Measurements from ENCODE around the gene KRT74.

DNA sequence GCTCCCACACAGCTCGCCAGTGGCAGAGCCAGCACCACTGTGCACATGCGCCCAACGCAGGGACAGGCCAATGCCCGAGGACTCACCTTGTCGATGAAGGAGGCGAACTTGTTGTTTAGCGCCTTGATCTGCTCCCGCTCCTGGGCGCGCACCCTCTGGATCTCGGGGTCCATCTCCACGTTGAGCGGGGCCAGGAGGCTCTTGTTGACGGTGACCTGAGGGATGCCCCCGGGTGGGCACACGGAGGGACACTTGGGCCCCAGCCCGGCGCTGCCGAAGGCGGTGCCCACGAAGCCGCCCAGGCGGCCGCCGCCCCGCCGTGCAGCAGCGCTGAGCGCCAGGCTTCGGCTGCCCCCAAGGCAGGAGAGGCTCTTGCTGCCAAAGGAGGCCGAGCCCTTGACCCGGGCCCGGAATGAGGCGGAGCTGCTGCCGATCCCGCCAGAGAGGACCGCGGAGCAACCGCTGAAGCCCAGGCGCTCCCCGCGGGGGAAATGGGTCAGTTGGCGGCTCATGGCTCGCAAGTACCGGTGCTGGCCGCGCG is 27.4 kb upstream of the KRT74 start, which contains the start of gene KRT72:
- TF ChIP-seq, protein P1, sequence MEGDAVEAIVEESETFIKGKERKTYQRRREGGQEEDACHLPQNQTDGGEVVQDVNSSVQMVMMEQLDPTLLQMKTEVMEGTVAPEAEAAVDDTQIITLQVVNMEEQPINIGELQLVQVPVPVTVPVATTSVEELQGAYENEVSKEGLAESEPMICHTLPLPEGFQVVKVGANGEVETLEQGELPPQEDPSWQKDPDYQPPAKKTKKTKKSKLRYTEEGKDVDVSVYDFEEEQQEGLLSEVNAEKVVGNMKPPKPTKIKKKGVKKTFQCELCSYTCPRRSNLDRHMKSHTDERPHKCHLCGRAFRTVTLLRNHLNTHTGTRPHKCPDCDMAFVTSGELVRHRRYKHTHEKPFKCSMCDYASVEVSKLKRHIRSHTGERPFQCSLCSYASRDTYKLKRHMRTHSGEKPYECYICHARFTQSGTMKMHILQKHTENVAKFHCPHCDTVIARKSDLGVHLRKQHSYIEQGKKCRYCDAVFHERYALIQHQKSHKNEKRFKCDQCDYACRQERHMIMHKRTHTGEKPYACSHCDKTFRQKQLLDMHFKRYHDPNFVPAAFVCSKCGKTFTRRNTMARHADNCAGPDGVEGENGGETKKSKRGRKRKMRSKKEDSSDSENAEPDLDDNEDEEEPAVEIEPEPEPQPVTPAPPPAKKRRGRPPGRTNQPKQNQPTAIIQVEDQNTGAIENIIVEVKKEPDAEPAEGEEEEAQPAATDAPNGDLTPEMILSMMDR (conservative IDR thresholded peaks at IDR 0.05): no peak
- TF ChIP-seq ZFX (IDR thresholded peaks at IDR 0.05): no peak

Data from C4-2B (cell line).